ENCODE data around the gene TET2.
"Not testable (repeated sequence)": the region's sequence is repeated elsewhere in the genome, so short reads cannot be mapped to it uniquely, and the experiment has no call there.

Gene TET2

DNA sequence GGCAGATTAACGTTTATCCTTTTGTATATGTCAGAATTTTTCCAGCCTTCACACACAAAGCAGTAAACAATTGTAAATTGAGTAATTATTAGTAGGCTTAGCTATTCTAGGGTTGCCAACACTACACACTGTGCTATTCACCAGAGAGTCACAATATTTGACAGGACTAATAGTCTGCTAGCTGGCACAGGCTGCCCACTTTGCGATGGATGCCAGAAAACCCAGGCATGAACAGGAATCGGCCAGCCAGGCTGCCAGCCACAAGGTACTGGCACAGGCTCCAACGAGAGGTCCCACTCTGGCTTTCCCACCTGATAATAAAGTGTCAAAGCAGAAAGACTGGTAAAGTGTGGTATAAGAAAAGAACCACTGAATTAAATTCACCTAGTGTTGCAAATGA lies 94.8 kb downstream of the TET2 start:
- no peak for DNase-seq

GRCh38 chr4:105243446-105243845 lies 96.8 kb downstream of the TET2 start:
- no peak for DNase-seq

DNA sequence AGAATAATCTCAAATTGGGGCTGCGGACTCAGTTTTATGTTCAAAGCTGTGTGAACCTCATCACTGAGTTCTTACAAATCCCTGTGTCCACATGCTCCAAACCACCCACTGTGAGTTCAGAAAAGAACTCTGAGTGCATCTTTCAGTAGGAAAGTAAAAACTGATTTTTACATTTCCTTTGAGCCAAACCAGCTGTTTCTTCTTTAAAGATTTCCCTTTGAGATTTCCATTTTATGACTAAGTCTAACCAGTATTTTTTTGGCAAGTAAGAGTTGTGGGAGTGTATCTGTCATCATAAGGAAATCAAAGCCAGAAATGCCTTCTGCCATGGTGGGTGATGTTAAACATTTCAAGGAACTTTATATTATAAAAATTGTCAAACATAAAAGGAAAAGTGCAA lies 100.0 kb downstream of the TET2 start:
- no peak for DNase-seq

DNA sequence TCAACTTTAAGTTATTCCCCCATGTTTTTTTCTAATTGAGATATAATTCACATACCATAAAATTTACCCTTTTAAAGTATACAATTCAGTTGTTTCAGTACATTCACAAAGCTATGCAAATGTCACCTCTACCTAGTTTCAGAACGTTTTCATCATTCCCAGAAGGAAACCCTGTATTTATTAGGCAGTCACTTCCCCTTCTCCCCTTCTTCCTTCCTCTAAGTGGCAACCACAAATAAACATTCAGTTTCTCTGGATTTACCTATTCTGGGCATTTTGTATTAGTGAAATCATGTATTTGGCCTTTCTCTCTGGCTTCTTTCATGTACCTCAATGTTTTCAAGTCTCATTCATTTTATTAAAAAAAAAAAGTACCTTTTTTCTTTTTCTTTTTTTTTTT lies 101.9 kb downstream of the TET2 start:
- no peak for DNase-seq

DNA sequence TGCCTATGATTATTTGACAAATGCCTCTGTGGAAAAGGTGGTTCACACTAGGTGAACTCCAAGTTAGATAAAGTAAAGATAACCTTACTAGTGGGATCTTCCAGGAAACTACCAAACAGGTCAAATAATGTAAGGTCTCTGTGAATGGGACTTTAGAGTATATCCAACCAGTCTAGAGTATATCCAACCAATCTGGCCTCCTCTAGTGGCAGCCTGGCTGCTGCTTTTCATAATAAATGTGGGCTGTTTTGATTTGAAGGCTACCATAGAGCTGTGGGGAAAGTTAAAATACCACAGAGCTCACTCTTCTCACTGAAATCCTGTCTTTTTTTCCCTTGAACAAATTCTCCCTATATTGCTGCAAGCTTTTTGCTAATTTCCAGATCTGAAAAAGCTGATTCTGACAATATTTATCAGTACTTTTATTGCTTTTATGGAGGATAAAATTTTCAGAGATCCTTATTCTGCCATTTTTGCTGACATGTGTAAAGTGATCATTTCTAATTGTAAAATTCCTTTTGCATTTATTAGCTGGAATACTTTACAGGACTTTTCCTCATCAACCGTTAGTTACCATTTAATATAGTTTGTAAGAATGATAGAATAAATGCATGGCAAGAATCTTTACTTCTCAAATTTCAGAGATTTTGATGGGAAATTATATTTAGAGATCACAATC lies 111.3 kb downstream of the TET2 start:
- DNase-seq, result no peak

DNA sequence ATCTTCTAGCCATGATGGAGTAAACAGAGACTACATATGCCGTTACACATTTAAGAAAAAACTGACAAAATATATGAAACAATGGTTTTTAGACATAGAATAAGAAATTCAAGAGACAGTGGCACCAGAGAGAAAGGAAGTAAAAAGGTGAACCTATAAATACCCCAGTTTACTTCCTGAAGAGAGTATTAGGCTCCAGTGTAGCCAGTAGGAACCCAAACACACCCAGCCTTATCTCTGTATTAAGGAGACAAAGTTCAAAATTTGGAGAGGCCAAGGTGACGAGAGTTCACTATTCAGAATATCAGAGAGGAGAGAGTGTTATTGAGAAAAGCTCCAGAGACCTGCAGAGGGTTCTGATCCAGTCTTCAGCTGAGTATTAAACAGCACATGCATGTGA lies 119.0 kb downstream of the TET2 start:
- DNase-seq, result no peak

DNA sequence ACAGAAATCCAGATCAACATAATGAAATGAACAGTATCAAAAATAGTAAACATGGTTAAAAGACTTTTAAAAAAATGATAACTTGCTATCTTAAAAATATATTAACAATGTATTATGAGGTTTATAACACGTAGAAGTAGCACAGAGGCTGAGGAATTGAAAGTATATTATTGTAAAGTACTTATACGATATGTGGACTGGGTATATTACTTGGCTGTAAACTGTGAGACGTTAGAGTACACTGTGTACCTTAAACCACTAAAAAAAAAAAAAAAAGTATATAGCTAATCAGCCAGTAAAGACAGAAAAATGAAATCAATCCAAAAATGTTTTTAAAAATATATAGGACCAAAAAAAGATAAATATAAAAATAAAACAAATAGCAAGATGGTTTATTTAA lies 120.6 kb downstream of the TET2 start:
- no peak for DNase-seq

GRCh38 chr4:105272002-105272401 lies 125.3 kb downstream of the TET2 start:
- DNase-seq, result no peak

DNA sequence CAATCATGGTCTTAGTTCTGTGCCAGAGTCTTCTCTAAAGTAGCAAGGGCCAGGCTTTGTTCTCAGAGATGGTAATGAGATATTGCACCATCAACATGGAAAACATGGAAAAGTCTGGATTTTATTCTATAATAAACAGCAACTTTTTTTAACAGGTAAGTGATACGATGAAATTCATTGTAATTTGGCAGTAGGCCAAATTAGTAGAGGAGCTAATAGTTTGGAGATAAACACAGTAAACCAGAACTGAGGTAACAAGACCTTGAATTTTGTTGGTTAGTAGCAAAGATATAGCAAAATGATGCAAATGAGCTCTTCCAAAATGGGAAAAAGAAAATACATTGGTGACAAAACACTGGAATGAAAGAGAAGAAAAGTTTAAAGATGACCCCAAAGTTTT lies 126.6 kb downstream of the TET2 start:
- DNase-seq, result no peak

GRCh38 chr4:105274090-105274489 lies 127.4 kb downstream of the TET2 start:
- DNase-seq, result no peak

DNA sequence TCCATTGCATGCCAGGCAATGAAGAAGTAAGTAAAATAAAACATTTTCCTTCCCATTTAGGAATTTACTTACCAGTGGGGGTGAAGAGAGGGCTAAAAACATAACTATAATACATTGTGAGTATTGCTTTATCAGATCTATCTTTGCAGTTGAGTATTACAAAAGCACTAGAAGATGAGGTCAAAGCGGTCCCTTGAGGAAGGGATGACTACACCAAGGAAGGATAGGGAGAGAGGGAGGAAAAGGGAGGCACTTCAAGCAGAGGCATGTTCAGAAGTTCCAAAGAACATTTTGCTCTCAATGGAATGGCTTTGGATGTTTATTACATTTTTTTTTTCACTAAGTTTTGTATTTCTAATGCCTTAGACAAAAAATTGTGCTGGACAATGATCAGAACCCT lies 127.8 kb downstream of the TET2 start:
- no peak for DNase-seq

DNA sequence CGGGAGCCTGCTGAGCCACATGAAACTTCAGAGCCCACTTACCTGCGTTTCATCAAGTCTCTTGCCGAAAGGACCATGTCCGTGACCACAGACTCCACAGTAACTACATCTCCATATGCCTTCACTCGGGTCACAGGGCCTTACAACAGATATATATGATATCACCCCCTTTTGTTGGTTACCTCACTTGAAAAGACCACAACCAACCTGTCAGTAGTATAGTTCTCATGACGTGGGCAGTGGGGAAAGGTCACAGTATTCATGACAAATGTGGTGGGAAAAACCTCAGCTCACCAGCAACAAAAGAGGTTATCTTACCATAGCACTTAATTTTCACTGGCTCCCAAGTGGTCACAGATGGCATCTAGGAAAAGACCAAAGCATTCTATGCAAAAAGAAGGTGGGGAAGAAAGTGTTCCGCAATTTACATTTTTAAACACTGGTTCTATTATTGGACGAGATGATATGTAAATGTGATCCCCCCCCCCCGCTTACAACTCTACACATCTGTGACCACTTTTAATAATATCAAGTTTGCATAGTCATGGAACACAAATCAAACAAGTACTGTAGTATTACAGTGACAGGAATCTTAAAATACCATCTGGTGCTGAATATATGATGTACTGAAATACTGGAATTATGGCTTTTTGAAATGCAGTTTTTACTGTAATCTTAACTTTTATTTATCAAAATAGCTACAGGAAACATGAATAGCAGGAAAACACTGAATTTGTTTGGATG lies 129.9 kb downstream of the TET2 start:
- no peak for DNase-seq

GRCh38 chr4:105277702-105278101 lies 131.0 kb downstream of the TET2 start:
- peak; percentile 90 for DNase-seq

DNA sequence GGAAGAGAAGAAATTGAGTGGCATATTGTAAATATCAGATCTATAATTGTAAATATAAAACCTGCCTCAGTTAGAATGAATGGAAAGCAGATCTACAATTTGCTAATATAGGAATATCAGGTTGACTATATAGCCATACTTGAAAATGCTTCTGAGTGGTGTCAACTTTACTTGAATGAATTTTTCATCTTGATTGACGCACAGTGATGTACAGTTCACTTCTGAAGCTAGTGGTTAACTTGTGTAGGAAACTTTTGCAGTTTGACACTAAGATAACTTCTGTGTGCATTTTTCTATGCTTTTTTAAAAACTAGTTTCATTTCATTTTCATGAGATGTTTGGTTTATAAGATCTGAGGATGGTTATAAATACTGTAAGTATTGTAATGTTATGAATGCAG lies 132.6 kb downstream of the TET2 start:
- no peak for DNase-seq

- no peak for DNase-seq
These were observed 133.9 kb downstream of the TET2 start for GRCh38 chr4:105280338-105281123.

DNA sequence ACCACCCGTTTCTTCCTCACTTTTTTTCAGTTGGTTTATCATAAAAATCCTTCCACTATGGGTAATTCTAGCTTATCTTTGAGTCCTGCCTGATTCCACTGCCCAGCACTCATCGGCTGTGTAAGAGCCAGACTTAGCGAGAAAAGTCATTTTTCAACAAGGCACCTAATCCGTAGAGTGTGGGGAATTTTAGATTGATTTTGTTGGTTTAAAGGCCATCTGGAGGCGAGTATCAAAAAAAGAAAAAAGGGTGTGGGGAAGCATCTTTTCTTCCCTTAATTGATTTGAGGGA lies 134.4 kb downstream of the TET2 start:
- no peak for DNase-seq

GRCh38 chr4:105282489-105282888 lies 135.8 kb downstream of the TET2 start:
- no peak for DNase-seq

DNA sequence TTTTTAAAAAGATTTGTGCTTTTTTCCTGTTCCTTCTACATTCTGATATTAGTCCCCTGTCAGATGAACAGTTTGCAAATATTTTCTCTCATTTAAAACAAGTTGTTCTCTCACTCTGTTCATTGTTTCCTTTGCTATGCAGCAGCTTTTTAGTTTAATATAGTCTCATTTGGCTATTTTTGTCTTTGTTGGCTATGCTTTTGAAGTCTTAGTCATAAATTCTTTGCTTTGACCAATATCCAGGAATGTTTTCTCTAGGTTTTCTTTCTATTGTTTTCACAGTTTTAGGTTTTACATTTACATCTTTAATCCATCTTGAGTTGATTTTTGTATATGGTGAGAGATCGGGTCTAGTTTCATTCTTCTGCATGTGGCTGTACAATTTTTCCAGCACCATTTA lies 136.8 kb downstream of the TET2 start:
- no peak for DNase-seq

GRCh38 chr4:105288121-105288520 lies 141.4 kb downstream of the TET2 start:
- no peak for DNase-seq

DNA sequence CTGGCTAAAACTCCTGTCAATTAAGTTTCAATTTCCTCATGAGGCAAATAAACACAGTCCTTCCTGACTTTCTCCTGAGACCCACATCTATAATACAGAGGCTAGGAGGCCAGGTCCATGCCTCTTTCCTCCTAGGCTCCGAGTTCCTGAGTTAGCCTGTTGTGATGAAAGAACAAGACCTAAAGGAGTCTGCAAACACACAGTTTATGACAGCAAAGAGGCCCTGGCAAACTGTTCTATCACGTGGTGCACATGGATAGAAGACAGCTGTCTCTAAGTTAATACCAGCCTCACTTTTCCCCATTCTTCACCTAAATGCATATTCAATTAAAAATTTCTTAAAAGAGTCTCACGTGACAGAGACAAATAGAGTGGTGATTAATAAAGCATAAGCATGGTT lies 145.2 kb downstream of the TET2 start:
- no peak for DNase-seq

DNA sequence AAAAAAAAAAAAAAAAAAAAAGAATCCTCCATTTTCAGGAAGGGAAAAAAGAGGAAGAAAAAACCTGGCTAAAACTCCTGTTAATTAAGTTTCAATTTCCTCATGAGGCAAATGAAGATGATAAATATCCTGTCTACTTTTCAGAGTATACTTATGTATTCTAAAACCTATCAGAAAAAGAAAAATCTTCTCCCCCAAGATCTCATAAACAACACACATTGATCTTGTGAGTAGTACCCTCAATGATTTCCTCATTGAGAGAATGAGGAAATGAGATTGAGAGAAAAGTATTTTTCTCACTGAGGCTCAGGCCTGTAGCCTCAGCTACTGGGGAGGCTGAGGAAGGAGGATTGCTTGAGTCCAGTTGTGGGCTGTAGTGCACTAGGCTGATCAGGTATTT lies 146.7 kb downstream of the TET2 start:
- DNase-seq, result no peak

DNA sequence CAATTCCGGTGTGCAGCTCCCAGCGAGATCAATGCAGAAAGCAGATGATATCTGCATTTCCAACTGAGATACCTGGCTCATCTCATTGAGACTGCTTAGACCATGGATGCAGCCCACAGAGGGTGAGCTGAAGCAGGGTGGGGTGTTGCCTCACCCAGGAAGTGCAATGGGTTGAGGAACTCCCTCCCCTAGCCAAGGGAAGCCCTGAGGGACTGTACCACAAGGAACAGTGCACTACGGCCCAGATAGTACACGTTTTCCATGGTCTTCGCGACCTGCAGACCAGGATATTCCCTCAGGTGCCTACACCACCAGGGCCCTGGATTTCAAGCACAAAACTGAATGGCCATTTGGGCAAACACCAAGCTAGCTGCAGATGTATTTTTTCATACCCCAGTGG lies 150.0 kb downstream of the TET2 start:
- no peak for DNase-seq

- DNase-seq, result not testable (repeated sequence)
These were observed 152.4 kb downstream of the TET2 start for GRCh38 chr4:105299027-105299426.

DNA sequence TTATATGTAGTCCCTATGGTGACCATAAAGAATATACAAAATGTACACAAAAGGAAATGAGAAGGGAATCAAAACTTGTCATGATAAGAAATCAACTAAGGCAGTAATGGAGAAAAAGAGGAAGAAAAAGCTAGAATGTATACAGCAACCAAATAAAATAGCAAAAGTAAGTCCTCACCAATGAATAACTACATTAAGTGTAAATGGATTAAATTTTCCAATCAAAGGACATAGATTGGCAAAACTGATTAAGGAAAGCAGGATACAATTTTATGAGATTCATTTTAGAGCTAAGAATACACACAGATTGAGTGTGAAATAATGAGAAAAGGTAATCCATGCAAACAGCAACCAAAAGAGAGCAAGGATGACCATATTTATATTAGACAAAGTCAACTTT lies 157.4 kb downstream of the TET2 start:
- no peak for DNase-seq
